RPMI8226 (cell line): ENCODE measurements around the gene CCSER1.
"Not testable (repeated sequence)": the region's sequence is repeated elsewhere in the genome, so short reads cannot be mapped to it uniquely, and the experiment has no call there.

Experiments used
- DNase-seq: peaks from one replicate; pipeline ENCODE4 v3.0.0-alpha.2; 2015

CCSER1 gene

DNA sequence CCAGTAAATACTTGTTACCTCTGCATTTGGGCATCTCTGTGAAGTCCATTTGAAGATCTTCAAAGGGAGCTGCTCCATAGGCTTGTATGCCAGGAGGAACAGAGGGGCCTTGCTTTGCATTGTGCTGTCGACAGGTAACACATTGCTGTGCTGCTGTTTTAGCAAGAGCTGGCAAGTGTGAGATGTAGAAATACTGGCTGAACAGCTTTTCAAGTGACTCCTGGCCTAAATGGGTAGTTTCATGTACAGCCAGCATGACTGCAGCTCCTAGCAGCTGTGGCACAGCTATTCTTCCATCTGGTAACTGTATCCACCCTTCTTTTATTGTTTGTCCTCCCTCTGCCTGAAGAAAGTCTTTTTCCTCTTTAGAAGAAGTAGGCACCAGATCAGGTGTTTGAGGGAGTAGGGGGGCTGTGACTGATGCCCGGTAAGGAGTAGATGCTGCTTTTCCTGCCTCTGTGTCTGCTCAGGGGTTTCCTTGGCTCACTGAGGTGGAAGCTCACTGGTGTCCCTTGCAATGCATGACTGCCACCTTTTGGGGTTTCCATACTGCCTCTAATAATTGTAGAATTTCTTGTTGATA, 965.3 kb downstream of the CCSER1 start:
- no peak for DNase-seq

DNA sequence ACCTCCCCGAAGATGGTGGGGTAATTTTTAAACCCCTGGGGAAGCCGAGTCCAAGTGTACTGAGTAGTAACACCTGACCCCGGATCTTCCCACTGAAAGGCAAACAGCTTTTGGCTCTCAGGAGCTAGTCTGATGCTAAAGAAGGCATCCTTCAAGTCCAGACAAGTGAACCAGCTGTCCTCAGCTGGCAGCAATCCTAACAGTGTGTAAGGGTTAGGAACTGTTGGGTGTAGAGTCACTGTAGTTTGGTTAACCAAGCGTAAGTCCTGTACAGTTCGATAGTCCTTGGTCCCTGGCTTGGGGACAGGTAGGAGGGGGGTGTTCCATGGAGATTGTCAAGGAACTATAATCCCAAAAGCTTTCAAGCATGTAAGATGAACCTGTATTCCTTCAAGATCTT, 967.0 kb downstream of the CCSER1 start:
- DNase-seq: not testable (repeated sequence)

DNA sequence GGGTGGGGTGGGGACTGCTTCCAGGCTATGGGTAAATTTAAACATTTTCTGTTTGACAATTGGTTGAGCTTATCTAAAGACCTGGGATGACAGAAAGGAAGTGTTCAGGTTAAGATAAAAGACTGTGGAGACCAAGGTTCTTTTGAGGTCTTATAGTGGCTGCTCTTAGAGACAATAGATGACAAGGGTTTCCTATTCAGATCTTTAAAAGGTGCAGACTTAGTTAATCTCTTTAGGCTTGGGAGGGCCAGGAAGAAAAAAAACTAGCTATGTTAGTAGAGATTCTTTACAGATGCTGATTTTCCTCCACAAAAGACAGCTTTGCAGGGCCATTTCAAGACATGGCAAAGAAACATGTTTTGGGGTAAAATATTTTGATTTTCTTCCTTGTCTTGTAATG, 972.5 kb downstream of the CCSER1 start:
- no peak for DNase-seq

DNA sequence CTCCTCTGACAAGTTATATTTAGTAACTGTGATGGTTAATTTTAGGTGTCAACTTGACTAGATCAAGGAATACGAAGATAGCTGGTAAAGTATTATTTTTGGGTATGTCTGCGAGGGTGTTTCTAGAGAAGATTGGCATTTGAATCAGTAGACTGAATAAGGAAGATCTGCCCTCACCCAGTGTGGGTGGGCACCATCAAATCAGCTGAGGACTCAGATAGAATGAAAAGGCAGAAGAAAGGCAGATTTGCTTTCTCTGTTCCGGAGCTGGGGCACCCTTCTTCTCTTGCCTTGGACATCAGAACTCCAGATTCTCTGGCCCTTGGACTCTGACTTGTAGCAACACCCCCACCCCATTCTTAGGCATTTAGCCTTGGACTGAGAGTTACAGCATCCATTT, 981.6 kb downstream of the CCSER1 start:
- DNase-seq: no peak

DNA sequence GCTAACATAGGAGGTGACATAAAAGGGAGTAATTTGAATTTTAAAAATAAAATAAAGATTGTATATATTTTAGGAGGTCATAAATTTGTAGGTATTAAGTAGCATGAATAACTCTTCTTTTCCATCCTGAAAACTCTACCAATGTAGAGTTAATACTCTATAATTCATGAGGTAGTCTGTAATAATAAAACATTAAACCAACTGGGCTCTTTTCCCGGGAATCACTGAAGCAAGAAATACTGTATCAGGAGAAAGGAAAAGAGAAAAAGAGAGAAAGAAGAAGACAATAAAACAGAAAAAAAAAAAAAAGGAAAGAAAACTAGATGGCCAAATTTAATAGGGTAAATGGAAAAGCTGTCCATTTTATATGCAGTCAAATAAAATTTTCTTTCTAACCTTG, 984.4 kb downstream of the CCSER1 start:
- DNase-seq: no peak

DNA sequence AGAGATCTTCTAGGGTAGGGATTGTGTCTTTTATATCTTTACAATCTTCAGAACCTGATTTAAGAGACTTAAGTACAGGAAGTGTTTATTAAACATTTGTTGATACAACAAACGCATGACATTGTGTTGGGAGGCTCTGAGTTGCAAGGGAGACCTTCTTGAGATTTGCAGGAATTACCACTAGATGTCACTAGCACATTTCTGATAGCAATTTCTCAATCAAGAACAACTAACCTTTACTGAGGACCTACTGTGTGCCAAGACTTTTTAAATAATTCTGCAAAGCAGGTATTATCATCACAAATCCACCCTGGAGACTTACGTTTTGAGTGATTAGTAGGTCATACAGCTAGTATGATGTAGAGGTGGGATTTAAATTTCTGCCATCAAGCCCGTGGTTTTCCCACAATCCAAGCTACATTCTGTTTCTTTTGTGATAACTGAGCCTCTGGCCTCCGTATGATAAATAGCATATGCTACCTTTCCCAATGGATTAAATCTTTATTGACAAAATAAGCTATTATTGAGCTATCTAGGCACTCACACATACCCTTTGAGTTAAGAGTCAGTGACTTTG, 986.0 kb downstream of the CCSER1 start:
- no peak for DNase-seq

DNA sequence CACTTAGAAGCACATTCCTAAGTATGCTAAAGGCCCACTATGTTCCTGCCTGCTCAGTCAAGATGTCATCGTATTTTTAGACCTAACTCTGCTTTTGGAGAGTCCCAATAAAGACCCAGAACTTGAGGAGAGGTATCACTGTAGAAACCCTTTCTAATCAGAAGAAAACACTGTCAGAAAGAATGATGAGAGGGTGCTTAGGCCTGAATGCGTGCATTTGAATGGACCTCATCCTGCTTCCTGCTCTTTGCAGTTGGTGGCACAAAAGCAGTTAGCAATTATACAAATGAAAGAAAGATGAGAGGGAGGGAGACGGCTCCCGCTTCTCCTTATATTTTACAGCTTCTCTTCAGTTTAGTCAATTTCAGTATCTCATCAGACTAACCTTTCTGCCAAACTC, 987.2 kb downstream of the CCSER1 start:
- no peak for DNase-seq

DNA sequence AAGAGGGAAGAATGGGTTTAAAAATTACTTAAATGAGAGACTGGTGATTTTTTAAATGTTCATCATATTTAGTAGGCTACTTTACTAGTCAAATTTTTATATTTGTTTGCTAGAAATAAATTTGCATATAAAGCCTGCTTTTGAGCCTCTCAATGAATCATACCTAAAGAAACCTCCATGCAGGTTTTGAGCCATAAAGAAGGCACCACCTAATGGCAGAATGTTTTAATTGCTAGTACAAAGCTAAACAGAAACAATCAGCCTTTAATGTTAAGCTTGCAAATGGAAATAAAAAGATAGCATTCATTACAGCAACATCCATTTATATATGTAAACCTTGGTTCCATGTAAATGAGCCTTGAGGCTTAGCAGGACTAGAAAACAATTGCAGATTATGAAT, 989.7 kb downstream of the CCSER1 start:
- peak; percentile 2 for DNase-seq

DNA sequence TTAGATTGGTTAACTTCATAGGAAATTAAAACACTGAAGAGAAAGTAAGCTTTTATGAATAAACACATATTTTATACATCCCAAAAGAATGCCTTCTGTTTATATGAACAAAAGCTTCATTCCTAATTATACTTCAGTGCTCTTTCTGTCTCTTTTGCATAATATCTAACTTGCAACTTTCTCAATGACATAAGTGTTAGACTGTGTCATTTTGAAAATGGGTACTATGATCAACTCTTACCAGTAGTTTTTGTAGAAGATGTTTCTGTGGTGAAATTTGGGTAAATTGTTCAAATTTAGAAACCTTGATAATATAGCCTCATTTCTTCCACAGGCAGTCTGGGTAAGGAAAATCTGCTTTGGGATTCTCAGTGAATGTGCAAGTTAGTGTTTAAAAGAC, 991.4 kb downstream of the CCSER1 start:
- DNase-seq: no peak

DNA sequence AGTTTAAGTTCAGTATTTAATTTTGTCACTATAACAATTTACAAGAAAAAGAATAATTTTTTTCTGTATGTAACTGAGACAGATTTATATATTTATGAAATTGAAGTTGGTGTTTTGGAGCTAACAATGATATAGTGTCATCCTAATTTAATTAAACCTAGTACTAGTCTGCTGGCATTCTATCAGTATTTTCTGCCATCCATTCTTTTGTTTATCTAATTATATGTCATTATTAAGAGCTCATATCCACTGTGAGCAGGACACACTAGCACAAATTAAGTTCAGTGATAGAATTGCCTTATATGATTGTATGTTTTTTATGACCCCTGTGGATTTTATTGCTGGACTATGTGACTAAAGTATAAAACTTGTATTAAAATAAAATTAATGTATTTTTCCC, 996.5 kb downstream of the CCSER1 start:
- no peak for DNase-seq

DNA sequence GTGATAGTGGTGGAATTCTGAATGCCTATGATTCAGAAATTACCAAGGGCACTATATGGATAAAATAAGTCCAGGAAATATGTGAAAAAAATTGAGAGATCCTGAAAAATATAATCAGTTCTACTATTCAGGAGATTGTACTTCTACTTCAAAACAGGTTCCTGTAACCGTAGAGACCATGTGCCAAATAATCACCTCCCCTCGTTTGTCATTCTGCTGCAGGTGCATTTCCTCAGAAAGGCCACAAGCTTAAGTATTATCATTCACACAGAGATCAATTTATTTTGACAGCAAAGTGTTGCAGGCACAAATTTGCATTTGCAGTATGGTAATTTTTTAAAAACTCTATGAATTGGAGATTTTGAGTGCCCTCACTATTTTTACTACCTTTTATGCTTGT, 1000.0 kb downstream of the CCSER1 start:
- DNase-seq: no peak

DNA sequence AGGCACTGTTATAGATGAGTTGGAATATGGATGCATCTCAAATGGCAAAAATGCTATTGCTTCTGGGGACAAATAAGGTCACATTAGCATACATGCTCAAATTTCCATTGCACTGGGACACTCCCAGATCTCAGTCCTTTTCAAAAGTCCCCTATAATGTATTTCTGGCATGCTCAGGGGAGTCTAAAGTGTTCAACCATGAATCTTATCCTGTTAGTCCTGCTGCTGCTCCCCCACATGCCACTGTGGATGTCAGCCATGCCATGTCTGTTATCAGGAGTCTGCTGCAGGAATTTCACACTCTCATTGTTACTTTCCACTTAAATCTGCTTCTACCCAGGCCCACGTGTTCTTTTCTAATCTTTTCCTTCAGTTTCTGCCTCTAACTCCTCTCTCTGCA, 1000.6 kb downstream of the CCSER1 start:
- no peak for DNase-seq

DNA sequence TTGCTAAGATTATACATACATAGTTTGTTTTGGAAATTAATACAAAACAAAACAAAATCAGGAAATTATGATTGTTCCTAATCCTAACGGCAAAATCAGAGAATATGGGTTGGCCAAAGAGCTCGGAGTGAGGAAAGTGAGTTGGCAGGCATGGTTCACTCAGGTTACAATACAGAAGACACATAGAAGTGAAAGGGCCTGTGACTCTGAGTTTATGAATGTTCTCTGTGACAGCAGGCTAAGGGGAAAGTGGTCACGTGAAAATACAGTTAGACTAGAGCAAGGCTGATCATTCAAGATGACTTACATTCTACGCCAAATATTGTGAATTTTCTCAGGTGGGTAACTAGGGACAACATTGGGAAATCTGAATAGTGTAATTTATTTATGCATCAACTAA, 1001.3 kb downstream of the CCSER1 start:
- no peak for DNase-seq

DNA sequence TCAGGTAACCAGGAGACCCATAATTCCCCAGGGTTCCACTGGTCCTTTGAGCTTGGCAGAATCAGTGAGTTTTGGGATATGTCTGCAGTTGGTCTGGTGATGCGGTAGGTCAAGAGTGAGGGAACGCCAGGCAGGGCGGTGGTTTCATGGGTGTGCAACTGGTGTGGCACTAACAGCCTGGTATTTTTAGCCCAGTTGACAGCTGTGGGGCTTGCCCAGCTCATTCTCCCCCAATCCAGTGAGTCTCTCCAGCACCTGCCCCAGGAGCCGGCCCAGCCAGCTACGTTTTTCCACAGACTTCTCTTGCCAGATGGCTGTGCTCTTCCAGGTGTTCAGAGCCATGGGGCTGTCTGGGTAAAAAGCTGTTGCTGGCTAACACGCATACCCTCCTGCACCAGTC, 1019.9 kb downstream of the CCSER1 start:
- DNase-seq: no peak

DNA sequence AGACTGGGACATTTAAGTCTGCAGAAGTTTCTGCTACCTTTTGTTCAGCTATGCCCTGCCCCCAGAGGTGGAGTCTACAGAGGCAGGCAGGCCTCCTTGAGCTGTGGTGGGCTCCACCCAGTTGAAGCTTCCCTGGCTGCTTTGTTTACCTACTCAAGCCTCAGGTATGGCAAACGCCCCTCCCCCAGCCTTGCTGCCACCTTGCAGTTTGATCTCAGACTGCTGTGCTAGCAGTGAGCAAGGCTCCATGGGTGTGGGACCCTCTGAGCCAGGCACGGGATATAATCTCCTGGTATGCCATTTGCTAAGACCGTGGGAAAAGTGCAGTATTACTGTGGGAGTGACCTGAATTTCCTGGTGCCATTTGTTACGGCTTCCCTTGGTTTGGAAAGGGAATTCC, 1026.8 kb downstream of the CCSER1 start:
- DNase-seq: not testable (repeated sequence)

DNA sequence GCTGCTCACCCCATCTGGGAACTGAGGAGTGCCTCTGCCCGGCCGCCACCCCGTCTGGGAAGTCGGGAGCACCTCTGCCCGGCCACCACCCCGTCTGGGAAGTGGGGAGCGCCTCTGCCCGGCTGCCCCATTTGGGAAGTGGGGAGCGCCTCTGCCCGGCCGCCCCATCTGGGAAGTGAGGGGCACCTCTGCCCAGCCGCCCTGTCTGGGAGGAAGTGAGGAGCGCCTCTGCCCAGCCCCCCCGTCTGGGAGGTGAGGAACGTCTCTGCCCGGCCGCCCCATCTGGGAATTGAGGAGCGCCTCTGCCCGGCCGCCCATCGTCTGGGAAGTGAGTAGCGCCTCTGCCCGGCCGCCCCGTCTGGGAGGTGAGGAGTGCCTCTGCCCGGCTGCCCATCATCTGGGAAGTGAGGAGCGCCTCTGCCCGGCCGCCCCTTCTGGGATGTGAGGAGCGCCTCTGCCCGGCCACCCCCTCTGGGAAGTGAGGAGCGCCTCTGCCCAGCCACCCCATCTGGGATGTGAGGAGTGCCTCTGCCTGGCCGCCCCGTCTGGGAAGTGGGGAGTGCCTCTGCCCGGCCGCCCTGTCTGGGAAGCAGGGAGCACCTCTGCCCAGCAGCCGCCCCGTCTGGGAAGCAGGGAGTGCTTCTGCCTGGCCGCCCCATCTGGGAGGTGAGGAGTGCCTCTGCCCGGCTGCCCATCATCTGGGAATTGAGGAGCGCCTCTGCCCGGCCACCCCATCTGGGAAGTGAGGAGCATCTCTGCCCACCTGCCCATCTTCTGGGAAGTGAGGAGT, 1040.9 kb downstream of the CCSER1 start:
- DNase-seq: not testable (repeated sequence)

DNA sequence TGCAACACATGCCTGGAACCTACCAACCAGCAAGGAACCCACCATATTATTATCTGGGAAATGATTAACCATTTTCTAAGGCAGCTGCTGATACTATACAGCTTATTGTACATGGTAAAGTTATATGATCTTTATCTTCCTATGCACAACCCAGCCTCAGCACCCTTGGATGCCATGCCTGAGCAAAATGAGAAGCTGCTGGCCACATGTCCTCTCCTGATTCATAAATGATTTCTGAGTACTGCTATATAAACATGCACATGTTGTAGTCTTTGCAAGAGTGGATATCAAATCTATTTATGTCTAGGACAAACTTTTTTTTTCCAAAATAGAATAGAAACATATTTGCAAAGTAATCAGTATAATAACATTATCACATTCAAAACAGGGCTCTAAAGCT, 1043.6 kb downstream of the CCSER1 start:
- DNase-seq: no peak

DNA sequence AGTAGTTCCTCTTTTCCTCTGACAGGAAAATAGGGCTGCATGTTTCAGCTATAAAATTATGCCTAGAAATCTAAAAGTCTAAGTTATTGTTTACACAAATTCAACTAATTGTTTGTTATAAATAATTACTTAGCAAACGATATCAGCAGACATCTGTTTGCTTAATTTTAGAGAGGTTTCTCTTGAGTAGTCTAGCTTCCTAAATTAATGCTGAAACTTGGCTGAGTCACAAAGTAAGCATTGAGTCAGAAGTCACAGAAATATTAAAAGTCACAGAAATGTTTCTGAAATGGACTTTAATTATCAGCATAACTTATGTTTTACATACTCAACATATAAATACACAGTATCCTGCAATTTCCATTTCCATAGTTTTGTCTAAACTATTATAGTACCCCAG, 1044.0 kb downstream of the CCSER1 start:
- no peak for DNase-seq

DNA sequence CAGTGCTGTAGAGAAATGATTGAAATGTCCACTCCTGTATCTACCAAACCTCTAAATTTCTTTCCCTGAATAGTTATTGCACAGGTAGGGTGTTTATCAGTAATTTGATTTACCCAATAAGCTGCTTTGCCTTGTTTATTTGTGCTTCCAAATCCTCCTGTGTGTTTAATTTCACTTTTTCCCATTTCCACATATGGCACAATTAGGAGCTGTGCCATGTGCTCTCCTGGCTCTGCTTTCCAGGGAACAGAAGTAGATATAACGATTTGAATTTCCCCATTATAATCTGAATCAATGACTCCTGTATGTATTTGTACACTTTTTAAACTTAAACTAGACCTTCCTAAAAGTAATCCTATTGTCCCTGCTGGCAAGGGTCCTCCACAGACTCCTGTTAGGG, 1057.9 kb downstream of the CCSER1 start:
- DNase-seq: not testable (repeated sequence)

DNA sequence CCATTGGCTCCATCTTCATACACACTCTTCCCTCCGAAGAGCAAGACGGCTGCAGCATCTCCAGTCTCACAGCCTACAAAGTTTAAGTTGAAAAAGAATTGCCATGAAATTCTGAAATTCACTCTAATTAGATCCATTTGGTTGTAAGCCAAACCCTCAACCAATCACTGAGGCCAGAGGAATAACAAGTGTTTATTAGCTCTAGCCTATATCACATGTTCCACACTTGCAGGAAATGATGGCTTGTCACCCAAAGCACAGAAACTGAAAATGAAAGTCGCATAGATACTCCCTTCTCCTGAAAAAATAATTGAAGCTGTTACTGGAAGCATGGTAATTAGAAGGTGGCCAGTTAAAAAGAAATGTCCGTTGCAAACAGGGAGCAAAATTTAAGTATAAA, 1071.8 kb downstream of the CCSER1 start:
- DNase-seq: peak; percentile 16

DNA sequence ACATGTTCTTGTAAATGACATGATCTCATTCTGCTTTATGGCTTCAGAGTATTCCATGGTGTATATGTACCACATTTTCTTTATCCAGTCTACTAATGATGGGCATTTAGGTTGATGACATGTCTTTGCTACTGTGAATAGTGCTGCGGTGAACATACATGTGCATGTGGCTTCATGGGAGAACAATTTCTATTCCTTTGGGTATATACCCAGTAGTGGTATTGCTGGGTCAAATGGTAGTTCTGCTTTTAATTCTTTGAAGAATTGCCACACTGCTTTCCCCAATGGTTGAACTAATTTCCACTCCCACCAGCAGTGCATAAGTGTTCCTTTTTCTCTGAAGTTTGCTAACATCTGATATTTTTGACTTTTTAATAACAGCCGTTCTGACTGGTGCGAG, 1080.3 kb downstream of the CCSER1 start:
- DNase-seq: no peak

DNA sequence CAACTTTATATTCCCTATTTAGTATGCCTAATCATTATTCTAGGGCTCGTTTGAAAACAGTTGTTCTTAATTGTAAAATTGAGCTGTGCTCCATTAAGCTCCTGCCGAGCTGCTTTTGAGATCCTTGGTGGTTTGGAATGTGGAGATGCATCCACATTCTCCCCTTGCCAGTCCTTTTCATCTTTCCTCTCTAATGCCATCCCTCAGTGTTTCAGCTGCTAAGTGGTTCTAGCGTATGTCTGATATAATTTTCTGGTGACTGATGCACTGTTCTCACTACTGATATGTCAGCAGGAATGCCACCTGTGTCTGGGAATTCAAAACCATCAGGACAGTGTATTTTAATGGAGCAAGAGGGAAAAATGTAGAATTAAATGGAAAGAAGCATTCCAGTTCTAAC, 1085.0 kb downstream of the CCSER1 start:
- no peak for DNase-seq

DNA sequence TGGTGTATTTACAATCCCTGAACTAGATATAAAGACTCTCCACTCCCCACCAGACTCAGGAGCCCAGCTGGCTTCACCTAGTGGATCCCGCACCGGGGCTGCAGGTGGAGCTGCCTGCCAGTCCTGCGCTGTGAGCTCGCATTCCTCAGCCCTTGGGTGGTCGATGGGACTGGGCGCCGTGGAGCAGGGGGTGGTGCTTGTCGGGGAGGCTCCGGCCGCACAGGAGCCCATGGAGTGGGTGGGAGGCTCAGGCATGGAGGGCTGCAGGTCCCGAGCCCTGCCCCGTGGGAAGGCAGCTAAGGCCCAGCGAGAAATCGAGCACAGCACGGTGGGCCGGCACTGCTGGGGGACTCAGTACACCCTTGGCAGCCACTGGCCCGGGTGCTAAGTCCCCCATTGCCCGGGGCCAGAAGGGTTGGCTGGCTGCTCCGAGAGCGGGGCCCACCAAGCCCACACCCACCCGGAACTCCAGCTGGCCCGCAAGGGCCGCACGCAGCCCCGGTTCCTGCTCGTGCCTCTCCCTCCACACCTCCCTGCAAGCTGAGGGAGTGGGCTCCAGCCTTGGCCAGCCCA, 1090.7 kb downstream of the CCSER1 start:
- not testable (repeated sequence) for DNase-seq

DNA sequence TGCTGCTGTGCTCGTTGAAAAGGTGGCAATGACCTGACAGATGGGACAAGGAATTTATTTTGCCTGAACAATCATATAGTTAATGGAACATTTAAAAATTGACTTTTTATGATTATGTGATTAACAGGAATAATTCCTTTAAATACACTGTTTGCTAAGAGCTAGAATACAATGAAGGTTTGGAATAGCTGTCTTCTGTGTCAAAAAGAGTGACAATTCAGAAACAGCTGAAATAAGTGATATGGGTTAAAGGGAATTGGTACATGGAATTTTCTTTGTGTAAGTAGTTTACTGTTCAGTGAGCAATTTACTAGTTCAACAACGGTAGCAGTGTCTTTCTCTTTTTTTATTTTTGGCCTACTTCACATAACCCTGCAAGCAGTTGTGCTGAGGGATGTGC, 1093.1 kb downstream of the CCSER1 start:
- DNase-seq: no peak
